GM12892 (cell line): ENCODE measurements around the gene DGKI.

Experiments used
- DNase-seq: peaks from one replicate; pipeline ENCODE4 v3.0.0; 2011; ENCODE audit not compliant: insufficient read length
- FAIRE-seq: peaks from 2 replicates; lab custom pipeline; 2011; peaks lifted over from hg19 to GRCh38; lab: Jason Lieb, UNC
- POLR2A ChIP-seq: IDR thresholded peaks from 2 replicates; pipeline ENCODE4 v1.6.1; 2011; ENCODE audit warnings: low read depth, low read length, control low read depth
- POLR2AphosphoS5 ChIP-seq: IDR thresholded peaks from 2 replicates; pipeline ENCODE4 v1.6.1; 2011; ENCODE audit warnings: low read depth, low read length, control low read depth
- TAF1 ChIP-seq: IDR thresholded peaks from 2 replicates; pipeline ENCODE4 v1.6.1; 2011; ENCODE audit warnings: low read depth, mild to moderate bottlenecking, control low read depth, low read length, borderline replicate concordance

Gene DGKI

DNA sequence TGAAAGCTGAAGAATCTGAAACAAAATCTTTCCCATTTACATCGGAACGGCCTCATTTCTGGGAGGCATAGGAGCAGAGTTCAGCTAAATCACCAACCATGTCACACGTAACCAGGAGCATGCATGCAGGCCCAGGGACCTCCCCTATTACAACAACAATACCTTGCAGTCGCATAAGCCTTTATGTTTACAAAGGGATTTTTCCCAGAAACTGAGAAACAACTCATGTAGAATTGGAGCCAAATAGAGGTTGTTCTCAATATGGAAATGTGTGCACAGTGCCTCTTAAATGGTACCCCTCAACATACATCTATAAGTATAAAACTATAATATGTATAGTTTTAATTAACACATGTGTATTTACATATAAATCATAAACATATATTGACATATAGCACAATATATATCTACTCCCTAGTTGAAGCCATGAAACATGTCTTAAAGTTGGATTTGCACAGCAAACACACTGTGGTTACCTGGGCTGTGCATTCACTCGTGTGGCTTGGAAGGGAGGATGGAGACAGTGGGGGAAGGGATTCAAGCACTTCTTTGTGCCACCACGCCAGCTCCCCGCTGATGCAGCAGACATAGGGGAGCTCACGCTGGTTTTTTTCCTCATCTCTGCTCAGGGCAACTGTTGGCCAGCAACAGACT is 35.0 kb upstream of the DGKI start:
- no peak for DNase-seq
- no peak for FAIRE-seq

DNA sequence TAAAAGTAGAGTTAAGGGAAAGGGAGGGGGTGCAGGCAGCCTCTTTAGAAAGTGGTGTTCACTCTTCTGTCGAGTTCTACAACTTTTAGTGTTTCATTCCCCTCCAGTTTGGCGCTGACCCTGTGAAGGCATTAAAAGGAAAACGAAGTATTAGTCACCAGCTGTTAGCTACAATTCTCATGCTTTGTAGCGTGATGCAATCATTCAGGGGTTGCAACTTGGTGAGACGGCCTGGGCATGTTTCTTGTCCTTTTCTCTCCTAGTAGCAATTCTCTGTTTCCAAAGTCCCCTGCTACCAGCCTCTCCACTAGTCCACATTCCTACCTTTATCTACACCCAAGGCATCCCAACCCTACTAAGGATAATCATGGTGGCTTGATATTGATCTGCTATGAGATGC is 33.7 kb upstream of the DGKI start:
- DNase-seq: no peak
- FAIRE-seq: no peak
- TF ChIP-seq POLR2AphosphoS5: no peak
- TF ChIP-seq POLR2A: no peak
- TF ChIP-seq TAF1: no peak

More for the DNA sequence above, 35.0 kb upstream of the DGKI start:
- TF ChIP-seq TAF1 (no peak), POLR2AphosphoS5 (no peak), POLR2A (no peak)

DNA sequence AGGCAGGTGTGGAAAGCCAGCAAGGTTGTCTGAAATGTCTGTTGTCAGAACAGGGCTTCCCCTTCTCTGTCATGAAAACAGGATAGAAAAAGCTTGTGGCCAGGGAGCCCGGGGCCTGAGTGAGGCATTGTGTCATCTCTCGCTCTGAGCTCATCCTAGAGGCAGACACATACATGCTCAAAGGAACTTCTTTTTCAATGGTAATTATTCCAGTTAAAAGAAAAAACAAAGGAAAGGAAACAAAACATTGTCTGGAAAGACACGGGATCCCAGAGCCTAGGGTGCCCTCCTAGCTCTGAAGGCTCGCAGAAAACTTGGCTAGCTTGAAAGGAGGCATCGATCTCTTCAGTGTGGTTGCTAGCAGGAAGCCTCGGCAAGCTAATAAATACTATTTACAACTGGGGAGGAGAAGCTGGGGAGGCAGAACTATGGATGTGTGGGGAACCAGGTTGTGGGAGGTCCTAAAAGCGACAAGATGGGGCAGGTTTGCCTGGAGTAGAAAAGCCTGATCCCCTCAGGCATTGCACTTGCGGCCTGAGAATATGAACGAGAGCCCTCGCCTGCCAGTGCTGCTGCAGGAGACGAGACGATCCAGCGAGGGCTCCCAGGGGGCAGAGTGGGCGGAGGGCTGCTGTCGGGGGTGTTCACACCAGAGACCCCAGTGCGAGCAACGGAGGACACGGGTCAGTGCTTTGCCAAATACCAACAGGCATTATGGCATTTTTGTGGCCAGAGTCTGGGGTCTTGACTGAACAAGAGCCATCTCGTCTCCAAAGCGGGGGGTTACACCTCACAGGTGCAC is 32.8 kb upstream of the DGKI start:
- FAIRE-seq: no peak
- TF ChIP-seq POLR2A (no peak), POLR2AphosphoS5 (no peak), TAF1 (no peak)
- DNase-seq: no peak

DNA sequence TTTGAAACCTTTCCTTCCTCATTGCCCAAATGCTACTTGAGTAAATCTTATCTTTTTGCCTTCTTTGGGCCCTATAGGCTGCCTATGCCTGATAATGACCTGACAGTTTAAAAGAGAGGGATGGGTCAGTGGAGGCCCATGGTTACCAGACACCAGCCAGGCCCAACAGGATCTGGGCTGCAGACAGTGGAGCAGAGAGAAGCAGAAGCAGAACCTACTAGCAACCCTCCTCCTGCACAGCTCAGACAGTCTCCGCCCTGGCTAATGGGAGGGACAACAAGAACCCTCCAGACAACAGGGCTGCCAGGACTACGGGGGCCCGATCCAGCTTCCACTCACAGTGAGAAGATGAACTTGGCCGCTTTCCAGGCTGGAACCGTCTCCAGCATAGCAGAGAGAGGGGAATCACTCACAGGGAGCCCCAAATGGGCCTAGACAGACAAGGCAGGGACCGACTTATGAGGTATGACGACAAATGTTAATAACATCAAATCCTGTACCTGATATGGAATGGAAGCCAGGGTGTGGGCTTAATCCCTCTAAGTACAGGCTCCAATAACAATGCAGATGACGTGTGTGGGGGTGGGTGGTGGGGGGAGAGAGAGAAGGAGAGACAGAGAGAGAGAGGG is 31.7 kb upstream of the DGKI start:
- DNase-seq: no peak

DNA sequence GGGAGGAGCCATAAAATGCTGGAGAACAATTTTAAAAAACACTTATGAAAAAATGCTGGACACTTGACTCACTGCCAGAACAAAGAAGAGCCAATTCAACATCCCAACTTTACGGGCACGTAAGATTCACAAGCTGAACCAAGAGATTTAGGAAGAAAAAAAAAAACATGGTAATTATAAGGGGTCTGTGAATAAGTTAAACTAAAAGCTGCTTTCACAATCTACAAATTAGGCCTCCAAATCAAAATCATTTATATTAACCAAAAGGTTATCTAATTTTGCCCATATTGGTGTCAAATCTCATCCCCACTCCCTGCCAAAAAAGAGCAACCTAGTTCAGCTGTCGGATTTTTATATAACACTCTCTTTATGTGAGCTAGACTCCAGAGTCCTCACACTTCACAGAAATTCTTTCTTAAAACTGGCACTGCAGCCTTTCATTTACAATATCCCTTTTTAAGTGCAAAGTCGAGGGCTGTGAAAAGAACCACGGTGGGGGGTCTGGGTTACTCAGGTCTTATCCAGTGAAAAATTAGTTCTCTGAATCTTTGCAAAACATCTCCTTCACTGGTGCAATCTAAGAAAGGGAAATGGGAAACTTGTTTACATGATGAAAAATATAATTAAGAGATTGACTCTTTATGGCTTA is 30.4 kb upstream of the DGKI start:
- FAIRE-seq (no peak), DNase-seq (no peak)
- TF ChIP-seq POLR2AphosphoS5 (no peak), POLR2A (no peak), TAF1 (no peak)

More for the DNA sequence above, 31.7 kb upstream of the DGKI start:
- no peak for FAIRE-seq
- TF ChIP-seq POLR2AphosphoS5 (no peak), TAF1 (no peak), POLR2A (no peak)

DNA sequence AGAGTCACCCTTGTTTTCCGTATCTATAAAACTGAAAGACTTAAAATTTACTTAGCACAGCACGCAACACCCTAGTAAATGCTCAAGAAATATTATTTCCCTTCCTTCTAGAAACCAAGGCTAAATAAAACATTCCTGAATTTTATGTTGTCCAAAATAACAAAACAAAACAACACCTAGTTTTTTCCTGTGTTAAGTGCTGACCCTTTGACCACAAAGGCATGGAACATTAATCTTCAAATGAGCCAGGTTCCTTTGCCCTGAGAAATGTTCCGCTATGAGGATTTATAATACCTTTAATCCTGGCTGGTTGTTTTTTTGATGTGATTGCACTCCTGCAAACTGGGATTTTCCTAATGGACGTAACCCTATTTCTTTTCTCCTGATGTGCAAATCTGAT is 29.0 kb upstream of the DGKI start:
- FAIRE-seq (no peak), DNase-seq (no peak)
- no peak for TF ChIP-seq TAF1
- no peak for TF ChIP-seq POLR2A
- TF ChIP-seq POLR2AphosphoS5: no peak

DNA sequence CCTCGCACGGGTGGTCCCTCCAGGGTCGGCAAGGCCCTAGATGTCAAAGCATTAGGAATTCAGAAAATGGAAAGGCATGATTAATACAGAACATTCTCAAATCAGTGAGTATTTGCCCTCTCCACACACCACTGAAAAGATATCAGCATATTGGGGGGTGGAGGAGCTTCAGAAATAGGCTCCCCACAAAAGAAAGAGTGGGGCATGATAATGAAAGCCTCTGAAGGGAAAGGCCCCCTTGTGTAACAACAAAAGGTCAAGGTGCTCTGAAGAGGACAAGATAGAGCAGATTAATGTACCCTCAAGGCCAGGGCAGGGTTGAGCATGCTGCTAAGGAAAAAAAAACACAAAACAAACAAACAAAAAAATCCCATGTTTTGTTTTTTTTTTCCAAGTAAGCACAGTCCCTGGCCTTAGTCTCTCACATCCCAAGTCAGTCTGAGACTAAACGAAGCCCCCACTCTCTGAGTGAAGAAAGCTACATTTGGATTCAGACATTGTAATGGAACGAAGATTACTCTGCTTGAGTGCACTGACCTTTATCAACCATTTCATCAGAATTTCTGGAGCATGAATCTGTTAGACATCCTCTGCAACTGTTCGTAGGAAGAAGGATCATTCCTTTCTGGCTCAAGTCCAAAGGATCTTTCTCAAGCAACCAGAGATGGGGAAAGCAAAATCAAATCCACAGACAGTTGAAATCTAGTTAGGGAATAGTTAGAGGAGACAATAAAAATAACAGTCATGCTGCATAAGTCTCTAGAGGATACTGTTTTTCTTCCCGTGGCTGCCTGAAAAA is 27.4 kb upstream of the DGKI start:
- TF ChIP-seq POLR2A: no peak
- TF ChIP-seq TAF1: no peak
- DNase-seq (no peak), FAIRE-seq (no peak)

DNA sequence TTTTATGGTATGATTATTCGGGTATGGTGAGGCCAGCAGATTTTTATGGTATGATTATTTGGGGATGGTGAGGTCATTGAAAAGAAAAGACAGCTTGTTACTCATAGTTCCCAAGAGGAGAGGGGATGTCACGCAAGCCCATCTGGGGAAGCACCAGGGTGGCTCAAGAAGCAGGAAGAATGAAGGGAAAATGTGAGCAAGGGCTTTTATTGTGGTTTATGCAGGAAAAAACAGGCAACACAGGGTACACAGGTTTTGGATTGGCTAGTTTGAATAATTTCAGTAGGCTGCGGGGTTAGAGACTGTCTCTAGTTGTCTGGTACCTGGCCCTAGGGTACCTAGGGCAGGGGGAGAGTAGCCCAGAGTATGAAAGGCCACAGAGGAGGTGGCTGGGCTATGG is 26.8 kb upstream of the DGKI start:
- no peak for TF ChIP-seq TAF1
- no peak for TF ChIP-seq POLR2AphosphoS5
- no peak for TF ChIP-seq POLR2A
- DNase-seq (no peak), FAIRE-seq (no peak)

DNA sequence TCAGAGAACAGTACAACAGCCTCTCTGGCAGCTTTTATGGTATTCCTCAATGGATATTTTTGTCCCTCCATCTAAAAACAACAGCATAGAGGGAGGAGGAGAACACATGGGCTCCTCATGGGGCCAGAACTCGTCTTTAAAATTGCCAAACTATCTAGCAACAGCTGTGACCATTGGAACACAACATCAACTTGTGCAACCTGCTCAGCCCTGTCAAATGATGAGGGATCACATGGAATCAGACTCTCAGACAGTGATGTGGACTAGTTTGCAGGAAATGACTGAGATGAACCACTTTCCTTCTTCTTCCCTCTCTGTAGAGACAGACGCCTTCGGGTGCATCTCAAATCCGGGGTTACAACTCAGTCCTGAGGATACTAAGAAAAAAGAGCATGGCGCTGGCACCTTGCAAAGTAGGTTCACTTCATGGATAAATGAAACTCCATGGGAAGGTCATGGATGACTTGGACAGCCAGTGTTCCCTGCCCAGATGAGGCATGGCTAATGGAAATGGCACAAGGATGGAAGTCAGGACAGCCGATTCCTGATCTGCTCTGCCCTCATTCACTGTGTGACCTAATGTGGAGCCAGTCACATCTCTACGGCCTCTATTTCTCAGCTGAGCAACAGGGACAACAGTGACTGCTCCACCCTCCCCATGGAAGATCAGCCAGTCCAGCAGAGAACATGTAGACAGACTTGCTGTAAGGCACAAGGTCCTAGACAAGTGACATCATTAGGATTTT is 24.6 kb upstream of the DGKI start:
- FAIRE-seq (no peak), DNase-seq (no peak)
- TF ChIP-seq POLR2A (no peak), TAF1 (no peak), POLR2AphosphoS5 (no peak)

DNA sequence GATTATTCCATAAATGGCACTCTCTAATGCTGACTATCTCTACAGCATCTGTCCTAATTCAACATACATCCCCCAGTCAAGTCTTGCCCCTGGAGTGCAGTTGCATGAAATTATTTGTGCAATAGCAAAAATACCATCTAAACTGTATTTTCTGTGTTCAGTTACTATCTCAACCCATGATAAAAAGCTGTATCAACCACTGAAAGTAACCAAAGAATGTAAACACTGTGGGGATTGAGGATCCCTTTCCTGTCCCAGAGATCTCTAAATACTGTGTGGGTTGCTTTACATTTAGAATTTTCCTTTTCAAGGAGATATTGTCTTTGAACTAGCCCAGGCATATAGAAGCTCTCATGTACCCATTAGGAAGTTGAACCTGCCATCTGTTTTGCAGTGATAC is 23.9 kb upstream of the DGKI start:
- DNase-seq: no peak
- FAIRE-seq: no peak
- no peak for TF ChIP-seq POLR2A
- no peak for TF ChIP-seq TAF1
- TF ChIP-seq POLR2AphosphoS5: no peak
